TTC549 (cell line): ENCODE data around the gene GSTO1.

Experiments used
- FAIRE-seq: peaks from 2 replicates; lab custom pipeline; 2012; peaks lifted over from hg19 to GRCh38; lab: Jason Lieb, UNC

The GSTO1 gene

GRCh38 chr10:104251443-104251842 lies 3.2 kb upstream of the GSTO1 start:
- FAIRE-seq, result no peak

GRCh38 chr10:104252368-104252767 lies 2.3 kb upstream of the GSTO1 start:
- FAIRE-seq, result no peak

DNA sequence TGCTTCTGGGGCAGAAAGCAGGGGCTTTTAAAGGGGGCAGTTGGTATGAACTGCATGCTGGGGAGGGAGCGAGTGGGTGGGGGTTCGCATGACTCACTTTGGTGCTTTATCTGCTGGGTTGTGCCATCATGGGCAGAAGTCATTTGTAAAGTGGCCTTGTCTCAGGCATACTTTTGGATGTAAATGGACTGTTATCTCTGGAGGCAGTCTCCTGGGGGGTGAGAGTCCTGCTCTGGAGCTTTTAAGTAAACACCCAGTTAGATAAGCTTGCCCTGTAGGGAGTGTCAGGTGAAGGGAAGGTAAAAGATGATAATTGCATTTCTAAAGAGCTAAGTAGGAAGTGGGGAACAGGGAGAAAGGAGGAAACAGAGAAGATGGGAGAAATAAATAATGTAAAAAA lies 1.6 kb upstream of the GSTO1 start:
- FAIRE-seq, result no peak

GRCh38 chr10:104253606-104254410 lies 884 bp upstream of the GSTO1 start:
- FAIRE-seq, result no peak

DNA sequence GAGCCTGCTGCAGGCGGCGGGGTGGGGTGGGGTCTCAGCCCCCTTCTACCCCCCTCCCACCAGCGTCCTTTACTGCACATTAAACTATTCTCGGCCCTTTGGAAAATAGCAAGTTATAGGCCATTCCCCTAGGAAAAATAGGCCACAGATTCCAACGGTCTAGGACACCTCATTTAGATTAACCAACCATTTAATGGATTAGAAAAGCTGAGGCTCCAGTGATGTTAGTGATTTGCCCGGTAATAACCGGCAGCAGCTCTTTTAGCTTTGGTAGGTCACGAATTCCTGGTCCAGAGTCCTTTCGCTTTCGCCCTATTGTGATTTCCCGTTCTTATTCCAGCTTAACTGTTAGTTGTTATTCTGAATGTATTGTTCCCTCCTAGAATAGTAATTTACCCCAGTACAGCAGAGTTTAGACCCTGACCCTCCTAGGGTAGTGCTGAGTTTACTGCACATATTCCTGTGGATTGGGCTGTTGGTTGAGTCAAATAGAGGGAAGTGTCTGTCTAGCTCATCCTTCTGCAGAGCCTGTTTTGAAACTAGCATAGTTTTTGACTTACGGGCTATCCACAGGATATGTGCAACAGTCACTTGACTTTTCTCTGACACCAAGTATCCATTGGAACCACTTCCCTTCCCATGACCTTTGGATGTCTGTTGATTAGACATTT lies 754 bp downstream of the GSTO1 start:
- no peak for FAIRE-seq

- FAIRE-seq, result no peak
Measured at GRCh38 chr10:104256335-104256961, 1.8 kb downstream of the GSTO1 start.

DNA sequence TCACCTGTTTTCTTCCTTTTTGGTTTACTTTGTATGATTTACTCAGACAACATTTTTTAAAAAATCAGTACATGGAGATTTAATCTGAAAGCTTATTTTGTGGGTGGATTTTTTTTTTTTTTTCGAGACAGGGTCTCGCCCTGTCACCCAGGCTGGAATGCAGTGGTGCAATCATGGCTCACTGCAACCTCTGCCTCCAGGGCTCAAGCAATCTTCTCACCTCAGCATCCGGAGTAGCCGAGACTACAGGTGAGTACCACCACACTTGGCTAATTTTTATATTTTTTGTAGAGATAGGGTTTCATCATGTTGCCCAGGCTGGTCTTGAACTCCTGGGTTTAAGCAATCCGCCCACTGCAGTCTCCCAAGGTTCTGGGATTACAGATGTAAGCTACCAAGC lies 2.5 kb downstream of the GSTO1 start:
- FAIRE-seq, result no peak

GRCh38 chr10:104258209-104258608 lies 3.5 kb downstream of the GSTO1 start:
- no peak for FAIRE-seq

DNA sequence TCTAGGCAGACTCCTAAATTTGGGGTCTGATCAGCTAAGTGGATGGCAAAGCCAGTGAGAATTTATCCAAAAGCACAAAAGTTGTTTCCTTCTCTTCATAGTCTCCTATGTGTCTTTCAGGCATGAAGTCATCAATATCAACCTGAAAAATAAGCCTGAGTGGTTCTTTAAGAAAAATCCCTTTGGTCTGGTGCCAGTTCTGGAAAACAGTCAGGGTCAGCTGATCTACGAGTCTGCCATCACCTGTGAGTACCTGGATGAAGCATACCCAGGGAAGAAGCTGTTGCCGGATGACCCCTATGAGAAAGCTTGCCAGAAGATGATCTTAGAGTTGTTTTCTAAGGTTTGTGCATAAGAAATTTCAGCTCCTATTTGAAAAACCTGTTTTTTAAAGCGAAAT lies 4.8 kb downstream of the GSTO1 start:
- FAIRE-seq, result no peak

- FAIRE-seq, result no peak
Measured at GRCh38 chr10:104259999-104260774, 5.5 kb downstream of the GSTO1 start.

- FAIRE-seq, result no peak
Measured at GRCh38 chr10:104260775-104261115, 6.1 kb downstream of the GSTO1 start.

DNA sequence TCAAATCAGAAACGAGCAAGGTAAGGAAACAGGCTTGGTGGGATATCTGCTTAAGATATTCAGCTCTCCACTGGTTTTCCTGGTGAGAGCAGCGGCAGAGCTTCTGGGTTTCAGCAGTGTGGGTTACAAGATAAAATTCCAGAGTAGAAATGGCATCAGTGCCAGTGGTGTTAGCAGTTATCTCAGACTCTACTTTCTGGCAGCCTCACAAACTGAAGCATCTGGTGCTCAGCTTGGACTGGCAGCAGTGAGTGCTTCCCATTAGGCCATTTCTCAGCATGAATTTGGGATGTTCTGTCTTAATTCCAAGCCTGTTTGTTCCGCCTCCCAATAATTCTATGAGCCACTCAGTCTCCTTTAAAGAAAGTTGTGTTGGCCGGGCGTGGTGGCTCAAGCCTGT lies 7.4 kb downstream of the GSTO1 start:
- FAIRE-seq, result no peak

GRCh38 chr10:104264783-104265182 lies 10.1 kb downstream of the GSTO1 start:
- no peak for FAIRE-seq

DNA sequence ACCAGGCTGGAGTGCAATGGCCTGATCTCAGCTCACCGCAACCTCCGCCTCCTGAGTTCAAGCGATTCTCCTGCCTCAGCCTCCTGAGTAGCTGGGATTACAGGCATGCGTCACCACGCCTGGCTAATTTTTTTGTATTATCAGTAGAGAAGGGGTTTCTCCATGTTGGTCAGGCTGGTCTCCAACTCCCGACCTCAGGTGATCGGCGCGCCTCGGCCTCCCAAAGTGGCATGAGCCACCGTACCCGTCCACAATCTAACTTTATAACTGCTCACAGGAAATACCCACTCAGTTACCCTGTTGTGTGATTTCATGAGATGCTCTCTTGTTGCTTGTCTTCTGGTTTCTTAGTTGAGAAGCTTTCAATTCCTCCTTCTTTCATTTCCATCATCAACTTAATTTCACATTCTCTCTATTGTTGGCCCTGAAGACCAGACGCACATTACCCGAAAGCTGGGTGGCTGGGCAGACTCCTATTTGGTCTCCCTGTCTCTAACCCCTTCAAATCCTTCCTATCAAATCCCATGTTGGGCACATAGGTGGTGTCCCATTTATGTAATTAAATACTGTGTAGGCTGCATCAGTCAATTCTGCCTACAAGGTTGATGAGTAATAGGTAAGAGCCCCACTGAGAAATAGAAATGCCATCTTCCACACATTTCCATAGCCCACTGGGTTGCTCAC lies 13.2 kb downstream of the GSTO1 start:
- no peak for FAIRE-seq

- no peak for FAIRE-seq
Measured at GRCh38 chr10:104268405-104268712, 13.7 kb downstream of the GSTO1 start.

DNA sequence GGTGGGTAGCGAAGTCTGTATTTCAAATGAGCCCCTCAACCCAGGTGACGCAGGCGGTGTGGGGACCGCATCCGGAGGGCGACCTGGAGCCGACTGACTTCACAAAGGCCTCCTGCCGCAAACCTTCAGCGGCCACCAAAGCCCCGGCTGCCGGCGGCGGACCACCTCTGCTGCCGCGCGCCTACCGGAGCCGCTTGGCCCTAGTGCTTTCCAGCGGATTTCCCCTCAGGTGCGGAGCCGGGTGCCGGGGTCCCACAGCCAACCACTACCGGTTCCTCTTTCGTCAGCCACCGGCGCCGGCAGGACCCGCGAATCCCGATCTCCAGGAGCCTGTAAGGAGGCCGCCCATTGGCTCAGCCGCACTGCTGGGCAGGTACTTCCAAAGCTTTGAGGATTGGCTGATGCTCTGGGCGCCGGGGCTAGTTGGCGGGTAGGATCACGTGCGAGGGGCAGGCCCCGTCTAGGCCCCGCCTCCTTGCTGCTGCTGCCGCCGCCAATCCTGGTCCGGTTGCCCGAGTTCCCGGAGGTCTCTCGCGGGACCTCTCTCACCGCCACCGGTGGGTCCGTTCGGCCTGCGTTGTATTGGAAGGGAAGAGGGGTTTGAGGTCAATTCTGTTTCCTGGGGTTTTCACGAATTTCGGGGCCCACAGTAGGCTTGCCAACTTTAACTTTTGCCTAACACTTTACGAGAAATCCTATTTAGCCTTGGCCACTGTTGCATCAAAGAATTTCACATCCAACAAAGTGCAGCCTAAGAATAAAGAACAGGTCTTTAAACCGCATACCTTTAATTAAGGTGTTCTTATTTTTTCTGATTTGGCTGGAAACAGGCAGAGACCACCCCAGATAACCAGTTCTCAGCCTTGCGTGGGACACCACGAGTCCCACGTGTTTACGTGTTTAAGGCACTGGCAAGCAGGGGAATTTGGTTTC lies 14.3 kb downstream of the GSTO1 start, which contains the start of gene GSTO2:
GSTO2 (plus strand) TSS at position 472 of the 933 bp plus-strand sequence. CDS start 5,732 bp downstream, outside the sequence.
- FAIRE-seq, result no peak

DNA sequence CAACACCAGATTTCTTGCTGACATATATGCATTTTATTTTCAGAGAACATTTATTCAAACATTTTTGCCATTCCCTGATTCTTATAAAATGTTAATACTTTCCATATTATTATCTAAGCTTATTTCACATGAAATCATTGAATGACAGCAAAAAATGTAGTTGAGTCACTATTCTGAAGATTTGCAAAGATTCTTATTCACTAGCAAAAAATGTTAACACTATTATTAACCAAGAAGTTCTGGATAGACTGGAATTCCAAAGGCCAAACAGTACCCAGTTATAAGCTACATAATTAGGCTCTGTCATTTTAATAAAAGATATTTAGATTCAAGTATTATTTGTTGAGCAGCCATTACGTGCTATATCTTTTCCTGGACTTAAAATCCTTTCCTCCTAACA lies 18.6 kb downstream of the GSTO1 start:
- no peak for FAIRE-seq

DNA sequence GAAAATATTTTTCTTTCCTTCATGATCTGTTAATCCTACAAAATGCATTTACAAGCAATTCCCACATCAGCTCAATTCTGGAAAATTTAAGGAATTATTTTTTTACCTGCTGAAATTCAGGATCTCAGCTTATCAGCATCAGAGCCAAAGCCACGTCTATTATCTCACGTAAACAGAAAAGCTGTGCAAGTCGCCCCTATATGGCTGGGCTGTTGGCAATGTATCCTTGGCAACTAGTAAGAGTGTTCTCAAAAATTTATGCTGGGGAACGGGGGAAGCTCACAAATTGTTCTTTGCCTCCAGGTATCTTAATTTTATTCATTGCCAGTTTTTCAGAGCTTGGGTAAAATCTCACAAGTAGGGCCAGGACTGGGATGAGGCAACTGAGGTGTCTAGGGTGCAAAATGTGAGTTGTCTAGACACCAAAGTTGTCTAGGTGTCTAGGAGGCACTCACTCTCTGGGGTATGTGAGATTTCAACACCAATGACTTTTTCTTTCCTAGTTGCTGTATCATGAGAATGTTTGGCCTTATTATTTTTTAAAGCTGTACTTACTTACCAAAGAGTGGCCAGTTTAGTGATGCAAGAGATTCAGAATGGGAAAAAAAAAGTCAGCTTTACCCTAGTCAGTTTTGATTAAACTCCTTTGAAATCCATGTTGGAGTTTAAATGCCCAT lies 19.3 kb downstream of the GSTO1 start:
- no peak for FAIRE-seq

DNA sequence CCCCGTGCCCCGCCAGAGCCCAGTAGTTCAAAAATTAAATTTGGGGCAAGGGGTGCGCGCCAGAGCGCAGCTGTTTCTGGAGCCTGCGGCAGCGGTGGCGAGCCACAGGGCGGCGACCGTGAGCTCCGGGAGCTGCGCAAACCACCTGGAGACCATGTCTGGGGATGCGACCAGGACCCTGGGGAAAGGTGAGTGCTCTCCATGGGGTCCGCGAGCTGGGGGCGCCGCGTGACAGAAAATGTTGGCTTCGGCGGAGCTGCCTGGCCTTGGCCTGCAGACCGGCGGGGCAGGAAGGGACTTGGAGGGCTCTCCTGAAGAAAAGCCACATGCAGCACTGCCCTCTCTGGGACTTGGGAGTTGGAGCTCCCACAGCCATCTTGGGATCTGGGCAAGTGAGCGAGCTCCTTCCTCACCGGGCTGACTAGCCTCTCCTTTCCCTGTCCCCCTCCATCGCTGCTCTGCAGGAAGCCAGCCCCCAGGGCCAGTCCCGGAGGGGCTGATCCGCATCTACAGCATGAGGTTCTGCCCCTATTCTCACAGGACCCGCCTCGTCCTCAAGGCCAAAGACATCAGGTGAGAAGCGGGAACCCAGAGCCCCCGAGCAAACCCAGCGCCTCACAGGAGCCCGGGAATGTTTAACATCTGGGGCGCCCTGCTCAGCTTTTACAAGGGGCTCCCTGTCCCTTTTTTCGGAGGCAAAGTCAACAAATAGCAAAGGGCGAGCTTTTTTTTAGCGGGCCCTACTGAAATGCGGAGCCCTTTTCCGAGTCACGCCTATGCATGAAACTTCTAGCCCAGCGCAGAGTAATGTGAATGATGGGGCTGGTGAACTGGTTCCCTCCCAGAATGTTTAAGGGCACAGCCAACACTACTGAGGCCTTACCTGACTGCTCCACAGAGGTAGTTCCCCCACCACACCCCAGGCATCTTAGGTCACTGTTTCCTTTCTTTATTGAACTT lies 20.4 kb downstream of the GSTO1 start:
- FAIRE-seq, result no peak
